Measurements from ENCODE around the gene MCAM.
A peak's percentile ranks its signal among the peaks of the same experiment; 100 is the strongest.

MCAM gene

GRCh38 chr11:119309411-119309810, 7.5 kb downstream of the MCAM start:
- H3K36me3 ChIP-seq, result peaks cover 3% of the 10 kb centered on the region; the same call in 1 of the 2 replicates
- no peaks in the 10 kb centered on the region for H3K9me3 ChIP-seq (ENCODE audit: severe bottlenecking)
- DNase-seq, result no peak

GRCh38 chr11:119307974-119308373, 9.0 kb downstream of the MCAM start:
- Histone ChIP-seq H3K4me3 (ENCODE audit: low read depth, low read length) (no peak overlapping the region), H3K36me3 (peaks cover 3% of the 10 kb centered on the region; the same call in 1 of the 2 replicates), H3K9me3 (ENCODE audit: severe bottlenecking) (no peaks in the 10 kb centered on the region), H3K27me3 (ENCODE audit: insufficient read depth, low read depth, severe bottlenecking) (no peaks in the 10 kb centered on the region), H3K27ac (no peak overlapping the region)
- TF ChIP-seq CTCF (IDR thresholded peaks at IDR 0.05; ENCODE audit: low read depth, low read length), result no peak
- DNase-seq, result no peak

More at GRCh38 chr11:119309411-119309810, 7.5 kb downstream of the MCAM start:
- no peak overlapping the region for H3K4me3 ChIP-seq (ENCODE audit: low read depth, low read length)
- no peak overlapping the region for H3K27ac ChIP-seq
- H3K27me3 ChIP-seq (ENCODE audit: insufficient read depth, low read depth, severe bottlenecking), result no peaks in the 10 kb centered on the region
- TF ChIP-seq CTCF (IDR thresholded peaks at IDR 0.05; ENCODE audit: low read depth, low read length), result no peak

- Histone ChIP-seq H3K4me3 (ENCODE audit: low read depth, low read length) (no peak overlapping the region), H3K36me3 (peaks cover 3% of the 10 kb centered on the region; the same call in 1 of the 2 replicates), H3K27me3 (ENCODE audit: insufficient read depth, low read depth, severe bottlenecking) (no peaks in the 10 kb centered on the region), H3K27ac (no peak overlapping the region), H3K9me3 (ENCODE audit: severe bottlenecking) (no peaks in the 10 kb centered on the region)
- peak; percentile 60 for DNase-seq
- peak; percentile 50 for TF ChIP-seq CTCF (IDR thresholded peaks at IDR 0.05; ENCODE audit: low read depth, low read length)
Measured at GRCh38 chr11:119307219-119307618, 9.7 kb downstream of the MCAM start.

- no peak for TF ChIP-seq CTCF (IDR thresholded peaks at IDR 0.05; ENCODE audit: low read depth, low read length)
- DNase-seq, result no peak
- Histone ChIP-seq H3K4me3 (ENCODE audit: low read depth, low read length) (no peak overlapping the region), H3K27ac (no peak overlapping the region), H3K36me3 (peaks cover 4% of the 10 kb centered on the region), H3K9me3 (ENCODE audit: severe bottlenecking) (no peaks in the 10 kb centered on the region), H3K27me3 (ENCODE audit: insufficient read depth, low read depth, severe bottlenecking) (no peaks in the 10 kb centered on the region)
Measured at GRCh38 chr11:119306373-119306890, 10.5 kb downstream of the MCAM start.

- H3K27me3 ChIP-seq (ENCODE audit: insufficient read depth, low read depth, severe bottlenecking), result no peaks in the 10 kb centered on the region
- no peak overlapping the region for H3K27ac ChIP-seq
- peaks cover 5% of the 10 kb centered on the region for H3K36me3 ChIP-seq
- no peak for TF ChIP-seq CTCF (IDR thresholded peaks at IDR 0.05; ENCODE audit: low read depth, low read length)
- H3K9me3 ChIP-seq (ENCODE audit: severe bottlenecking), result no peaks in the 10 kb centered on the region
- DNase-seq, result no peak
- no peak overlapping the region for H3K4me3 ChIP-seq (ENCODE audit: low read depth, low read length)
Measured at GRCh38 chr11:119305556-119306372, 11.2 kb downstream of the MCAM start.

Measured in WERI-Rb-1 (cell line).